Hepatocyte (in vitro differentiated cells): ENCODE data around the gene WNT11. TPM values are rescaled to one million over a fixed set of nuclear protein-coding genes. Genes with fewer than 3 reads are reported as not detected.

Source experiments
- DNase-seq: peaks from one replicate; pipeline ENCODE4 v3.0.0-alpha.2; 2016; ENCODE audit warnings: low spot score
- H2AFZ ChIP-seq: fragments of 200-600 bp; sonication (generic); 2 replicates; pipeline ENCODE4 v1.6.0; 2016; ENCODE audit warnings: antibody characterized with exemption, mild to moderate bottlenecking
- H3K27ac ChIP-seq: fragments of 200-600 bp; sonication (generic); 2 replicates; pipeline ENCODE4 v1.5.1; 2016; ENCODE audit warnings: mild to moderate bottlenecking
- H3K27me3 ChIP-seq: fragments of 200-600 bp; sonication (generic); 2 replicates; pipeline ENCODE4 v1.6.1; 2016
- H3K36me3 ChIP-seq: fragments of 200-600 bp; sonication (generic); replicated peaks from 2 replicates; pipeline ENCODE4 v1.5.1; 2016; ENCODE audit warnings: low read depth; ENCODE audit not compliant: insufficient read depth
- H3K4me1 ChIP-seq: fragments of 200-600 bp; sonication (generic); 2 replicates; pipeline ENCODE4 v1.5.1; 2016; ENCODE audit warnings: mild to moderate bottlenecking, moderate library complexity; ENCODE audit not compliant: insufficient read depth
- H3K4me2 ChIP-seq: fragments of 200-600 bp; sonication (generic); 2 replicates; pipeline ENCODE4 v1.6.0; 2016
- H3K4me3 ChIP-seq: fragments of 200-600 bp; sonication (generic); 2 replicates; pipeline ENCODE4 v1.5.1; 2016; ENCODE audit warnings: mild to moderate bottlenecking
- H3K79me2 ChIP-seq: fragments of 200-600 bp; sonication (generic); 2 replicates; pipeline ENCODE4 v1.6.0; 2017; ENCODE audit warnings: mild to moderate bottlenecking
- H3K9me2 ChIP-seq: fragments of 200-600 bp; sonication (generic); replicated peaks from 2 replicates; pipeline ENCODE4 v1.6.0; 2017; ENCODE audit warnings: mild to moderate bottlenecking; ENCODE audit not compliant: insufficient read depth
- H3K9me3 ChIP-seq: fragments of 200-600 bp; sonication (generic); 2 replicates; pipeline ENCODE4 v1.5.1; 2016; ENCODE audit warnings: low read depth, mild to moderate bottlenecking
- H4K20me1 ChIP-seq: fragments of 200-600 bp; sonication (generic); 2 replicates; pipeline ENCODE4 v1.6.0; 2016; ENCODE audit warnings: mild to moderate bottlenecking; ENCODE audit not compliant: insufficient read depth, poor library complexity, severe bottlenecking
- CTCF ChIP-seq: fragments of 200-600 bp; sonication (generic); IDR thresholded peaks from 2 replicates; pipeline ENCODE4 v1.5.1; 2016; ENCODE audit warnings: antibody characterized with exemption, mild to moderate bottlenecking; ENCODE audit not compliant: poor library complexity
- EZH2 ChIP-seq: fragments of 200-600 bp; sonication (generic); IDR thresholded peaks from 2 replicates; pipeline ENCODE4 v1.6.1; 2016; ENCODE audit warnings: antibody characterized with exemption, mild to moderate bottlenecking, borderline replicate concordance
- EZH2phosphoT487 ChIP-seq: fragments of 200-600 bp; sonication (generic); IDR thresholded peaks from one replicate; pipeline ENCODE4 v1.6.1; 2018; ENCODE audit warnings: antibody characterized with exemption, mild to moderate bottlenecking, low read depth, moderate library complexity; ENCODE audit not compliant: unreplicated experiment, severe bottlenecking
- WGBS: methylation state at CpG from one replicate; pipeline ENCODE4 v1.1.6; 2016; ENCODE audit warnings: low lambda C conversion rate; ENCODE audit errors: missing lambda C conversion rate; 5-methylcytosine and 5-hydroxymethylcytosine counted together
- polyA plus RNA-seq: library from polyadenylated mRNA; unstranded; fragments of >200 nt; fragmentation: Nextera tagmentation; extraction: Ambion mirVana; gene quantifications from 2 replicates; pipeline ENCODE4 v1.2.1, GENCODE V29; 2016
- total RNA-seq: library from RNA; depleted of rRNA; stranded (reverse); fragments of >200 nt; gene quantifications from 2 replicates; pipeline ENCODE4 v1.2.3, GENCODE V29; 2014

WNT11 gene
- total and polyA plus RNA-seq, 2 experiments from 2014 or later, result 16.4 to 19.1 TPM

- H3K27me3 ChIP-seq, result no peaks in the 10 kb centered on the region
- no peak for DNase-seq
- H4K20me1 ChIP-seq, result no peaks in the 10 kb centered on the region
- TF ChIP-seq CTCF, result no peak
- no peak for TF ChIP-seq EZH2
- no peak for TF ChIP-seq EZH2phosphoT487
- H2AFZ ChIP-seq, result no peak overlapping the region
- 93% methylated on average over 9 of the region's 9 CpGs for WGBS
- no peaks in the 10 kb centered on the region for H3K79me2 ChIP-seq
- H3K4me3 ChIP-seq, result no peak overlapping the region
- no peaks in the 10 kb centered on the region for H3K4me1 ChIP-seq
- no peak overlapping the region for H3K4me2 ChIP-seq
- H3K36me3 ChIP-seq, result no peaks in the 10 kb centered on the region
- H3K9me3 ChIP-seq, result no peaks in the 10 kb centered on the region
- no peak overlapping the region for H3K27ac ChIP-seq
- H3K9me2 ChIP-seq, result no peaks in the 10 kb centered on the region
These were observed 27.1 kb upstream of the WNT11 start for GRCh38 chr11:76233196-76233921.

DNA sequence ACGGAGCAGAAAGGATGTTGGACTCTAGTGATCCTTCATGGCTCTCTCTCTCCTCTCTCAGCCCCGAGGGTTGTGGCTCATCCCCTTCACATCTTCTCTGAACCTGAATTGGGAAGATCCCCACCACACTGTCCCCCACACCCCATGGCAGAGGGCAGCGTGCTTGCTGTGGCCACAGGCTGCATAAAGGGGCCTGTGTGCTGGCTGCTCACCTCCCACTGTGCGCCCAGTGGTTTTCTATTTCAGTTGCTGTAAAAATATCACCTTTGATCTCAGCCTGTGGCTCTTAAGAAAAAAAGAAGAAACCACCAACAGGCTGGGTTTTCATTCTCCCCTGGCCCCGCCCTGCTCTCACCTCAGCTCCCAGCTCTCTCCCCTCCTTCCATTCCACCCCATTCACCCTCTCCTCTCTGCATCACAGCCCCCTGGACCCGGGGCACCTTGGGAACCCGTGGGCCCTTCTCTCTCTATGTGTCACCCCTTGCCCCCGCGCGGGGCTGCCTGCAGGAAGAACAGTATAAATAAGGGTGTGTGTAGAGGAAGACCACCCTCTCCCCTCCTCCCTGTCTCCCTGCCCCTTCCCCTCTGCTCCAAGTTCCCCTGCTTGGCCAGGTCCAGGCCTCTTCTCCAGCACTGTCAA lies 25.8 kb upstream of the WNT11 start:
- peak; percentile 35 for DNase-seq
- Histone ChIP-seq H3K9me3 (no peaks in the 10 kb centered on the region), H3K4me2 (no peak overlapping the region), H3K27ac (no peak overlapping the region), H4K20me1 (no peaks in the 10 kb centered on the region), H3K4me3 (no peak overlapping the region), H3K9me2 (no peaks in the 10 kb centered on the region), H3K36me3 (no peaks in the 10 kb centered on the region), H2AFZ (no peak overlapping the region), H3K79me2 (no peaks in the 10 kb centered on the region), H3K4me1 (no peaks in the 10 kb centered on the region), H3K27me3 (no peaks in the 10 kb centered on the region)
- 73% methylated on average over 10 of the region's 10 CpGs for WGBS
- TF ChIP-seq CTCF, result no peak
- TF ChIP-seq EZH2, result no peak
- TF ChIP-seq EZH2phosphoT487, result no peak

DNA sequence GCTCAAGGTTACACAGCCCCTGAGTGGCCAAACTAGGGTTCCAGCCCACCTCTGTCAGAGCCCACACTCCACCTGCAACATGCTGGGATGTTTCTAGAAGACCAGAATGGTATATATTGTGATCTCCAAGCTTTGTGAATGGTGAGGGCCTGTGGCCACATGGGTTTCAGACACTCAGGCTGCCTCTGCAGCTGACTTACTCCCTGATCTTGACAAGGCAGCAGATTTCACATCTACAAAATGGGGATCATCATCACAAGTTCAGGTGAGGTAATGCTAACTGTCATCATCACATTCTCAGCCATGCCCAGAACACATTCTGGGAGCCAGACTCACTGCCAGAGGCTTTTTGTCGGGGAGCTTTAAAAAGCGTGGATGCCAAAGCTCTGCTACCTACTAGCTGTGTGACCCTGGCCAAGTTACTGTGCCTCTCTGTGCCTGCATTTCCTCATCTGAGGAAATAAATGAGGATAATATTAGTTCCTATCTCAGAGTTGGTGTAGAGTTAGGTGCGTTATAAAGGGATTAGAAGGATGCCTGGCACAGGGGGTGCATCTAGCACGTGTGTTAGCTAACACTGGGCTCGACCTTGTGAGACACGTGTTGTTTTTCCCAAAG lies 24.9 kb upstream of the WNT11 start:
- no peak overlapping the region for H3K27ac ChIP-seq
- H3K9me3 ChIP-seq, result no peaks in the 10 kb centered on the region
- H3K9me2 ChIP-seq, result no peaks in the 10 kb centered on the region
- 91% methylated on average over 6 of the region's 6 CpGs for WGBS
- no peaks in the 10 kb centered on the region for H3K36me3 ChIP-seq
- TF ChIP-seq CTCF (no peak), EZH2 (no peak), EZH2phosphoT487 (no peak)
- no peaks in the 10 kb centered on the region for H3K4me1 ChIP-seq
- H4K20me1 ChIP-seq, result no peaks in the 10 kb centered on the region
- no peaks in the 10 kb centered on the region for H3K27me3 ChIP-seq
- no peak overlapping the region for H2AFZ ChIP-seq
- no peaks in the 10 kb centered on the region for H3K79me2 ChIP-seq
- H3K4me3 ChIP-seq, result no peak overlapping the region
- DNase-seq, result no peak
- H3K4me2 ChIP-seq, result no peak overlapping the region
